Measurements from ENCODE around the gene BAG5.
A peak's percentile ranks its signal among the peaks of the same experiment; 100 is the strongest.
"Not testable (repeated sequence)": the region's sequence is repeated elsewhere in the genome, so short reads cannot be mapped to it uniquely, and the experiment has no call there.

The BAG5 gene

GRCh38 chr14:103529383-103530365 lies 32.8 kb downstream of the BAG5 start:
- Histone ChIP-seq H3K9ac (ENCODE audit: low read depth, low read length) (peak overlapping the region; percentile 71), H3K36me3 (ENCODE audit: insufficient read depth, low read length) (no peaks in the 10 kb centered on the region; the same call in 1 of the 2 replicates), H3K9me3 (ENCODE audit: control insufficient read depth, insufficient read depth, low read length) (no peaks in the 10 kb centered on the region), H3K4me1 (ENCODE audit: insufficient read depth, low read length) (no peaks in the 10 kb centered on the region; the same call in 1 of the 2 replicates)

GRCh38 chr14:103528587-103529382 lies 33.7 kb downstream of the BAG5 start, which contains the start of gene TRMT61A:
Gene TRMT61A, plus strand, starts transcription at chr14:103529196. Its CDS starts 783 bp downstream, at chr14:103529979.
- no peaks in the 10 kb centered on the region; the same call in 1 of the 2 replicates for H3K4me1 ChIP-seq (ENCODE audit: insufficient read depth, low read length)
- H3K36me3 ChIP-seq (ENCODE audit: insufficient read depth, low read length) = no peaks in the 10 kb centered on the region; the same call in 1 of the 2 replicates
- peak within 1 kb of the TSS; percentile 89 for H3K9ac ChIP-seq (ENCODE audit: low read depth, low read length)

GRCh38 chr14:103528146-103528586 lies 34.3 kb downstream of the BAG5 start:
- H3K9ac ChIP-seq (ENCODE audit: low read depth, low read length) = peak overlapping the region; percentile 89
- H3K4me1 ChIP-seq (ENCODE audit: insufficient read depth, low read length) = no peaks in the 10 kb centered on the region; the same call in 1 of the 2 replicates
- H3K9me3 ChIP-seq (ENCODE audit: control insufficient read depth, insufficient read depth, low read length) = no peaks in the 10 kb centered on the region
- no peaks in the 10 kb centered on the region; the same call in 1 of the 2 replicates for H3K36me3 ChIP-seq (ENCODE audit: insufficient read depth, low read length)

More at GRCh38 chr14:103528587-103529382, 33.7 kb downstream of the BAG5 start, which contains the start of gene TRMT61A:
- no peaks in the 10 kb centered on the region for H3K9me3 ChIP-seq (ENCODE audit: control insufficient read depth, insufficient read depth, low read length)

- H3K36me3 ChIP-seq (ENCODE audit: insufficient read depth, low read length) = no peaks in the 10 kb centered on the region; the same call in 1 of the 2 replicates
- no peaks in the 10 kb centered on the region; the same call in 1 of the 2 replicates for H3K4me1 ChIP-seq (ENCODE audit: insufficient read depth, low read length)
- H3K9ac ChIP-seq (ENCODE audit: low read depth, low read length) = 0 out of 2 replicates have a peak overlapping the region, but pooled peaks have one; percentile 89
- no peaks in the 10 kb centered on the region for H3K9me3 ChIP-seq (ENCODE audit: control insufficient read depth, insufficient read depth, low read length)
Measured at GRCh38 chr14:103527408-103528145, 34.9 kb downstream of the BAG5 start.

- Histone ChIP-seq H3K9ac (ENCODE audit: low read depth, low read length) (no peak overlapping the region), H3K4me1 (ENCODE audit: insufficient read depth, low read length) (no peaks in the 10 kb centered on the region; the same call in 1 of the 2 replicates), H3K9me3 (ENCODE audit: control insufficient read depth, insufficient read depth, low read length) (no peaks in the 10 kb centered on the region), H3K36me3 (ENCODE audit: insufficient read depth, low read length) (no peaks in the 10 kb centered on the region; the same call in 1 of the 2 replicates)
Measured at GRCh38 chr14:103526914-103527248, 35.6 kb downstream of the BAG5 start.

- Histone ChIP-seq H3K4me1 (ENCODE audit: insufficient read depth, low read length) (no peaks in the 10 kb centered on the region; the same call in 1 of the 2 replicates), H3K9ac (ENCODE audit: low read depth, low read length) (no peak overlapping the region), H3K9me3 (ENCODE audit: control insufficient read depth, insufficient read depth, low read length) (no peaks in the 10 kb centered on the region), H3K36me3 (ENCODE audit: insufficient read depth, low read length) (no peaks in the 10 kb centered on the region; the same call in 1 of the 2 replicates)
Measured at GRCh38 chr14:103526247-103526913, 36.1 kb downstream of the BAG5 start.

- not testable (repeated sequence) for H3K9ac ChIP-seq (ENCODE audit: low read depth, low read length); H3K9me3 ChIP-seq (ENCODE audit: control insufficient read depth, insufficient read depth, low read length); H3K36me3 ChIP-seq (ENCODE audit: insufficient read depth, low read length); H3K4me1 ChIP-seq (ENCODE audit: insufficient read depth, low read length)
Measured at GRCh38 chr14:103525430-103526246, 36.8 kb downstream of the BAG5 start.

GRCh38 chr14:103524002-103524935 lies 38.2 kb downstream of the BAG5 start:
- H3K9me3 ChIP-seq (ENCODE audit: control insufficient read depth, insufficient read depth, low read length) = no peaks in the 10 kb centered on the region
- H3K9ac ChIP-seq (ENCODE audit: low read depth, low read length) = no peak overlapping the region
- no peaks in the 10 kb centered on the region; the same call in 1 of the 2 replicates for H3K4me1 ChIP-seq (ENCODE audit: insufficient read depth, low read length)
- no peaks in the 10 kb centered on the region for H3K36me3 ChIP-seq (ENCODE audit: insufficient read depth, low read length)

- Histone ChIP-seq H3K36me3 (ENCODE audit: insufficient read depth, low read length) (no peaks in the 10 kb centered on the region), H3K9me3 (ENCODE audit: control insufficient read depth, insufficient read depth, low read length) (no peaks in the 10 kb centered on the region), H3K9ac (ENCODE audit: low read depth, low read length) (peak overlapping the region; percentile 76), H3K4me1 (ENCODE audit: insufficient read depth, low read length) (peaks cover 5% of the 10 kb centered on the region; the same call in 1 of the 2 replicates)
Measured at GRCh38 chr14:103523575-103523954, 38.9 kb downstream of the BAG5 start.

GRCh38 chr14:103522649-103523574 lies 39.5 kb downstream of the BAG5 start, which contains the start of gene CKB:
Gene CKB, minus strand, starts transcription at chr14:103522830. Its CDS starts 337 bp downstream, at chr14:103522493.
- H3K9ac ChIP-seq (ENCODE audit: low read depth, low read length) = peak within 1 kb of the TSS; percentile 76
- H3K4me1 ChIP-seq (ENCODE audit: insufficient read depth, low read length) = peaks cover 5% of the 10 kb centered on the region; the same call in 1 of the 2 replicates
- H3K36me3 ChIP-seq (ENCODE audit: insufficient read depth, low read length) = no peaks in the 10 kb centered on the region
- H3K9me3 ChIP-seq (ENCODE audit: control insufficient read depth, insufficient read depth, low read length) = no peaks in the 10 kb centered on the region

Data from ES-I3 (cell line).